Stimulated activated CD4-positive, alpha-beta T cell treated with anti-CD3 and anti-CD28 coated beads, TNF-alpha, amount 100 ng/mL, for 4 hours (primary cell): ENCODE measurements around the gene DMXL2.
A peak's percentile ranks its signal among the peaks of the same experiment; 100 is the strongest.
"Not testable (repeated sequence)": the region's sequence is repeated elsewhere in the genome, so short reads cannot be mapped to it uniquely, and the experiment has no call there.

Experiments
- DNase-seq, 3 experiments: peaks; one replicate each; pipeline ENCODE4 v3.0.0-alpha.2; 2020; ENCODE audit warnings: low read depth in 3 of 3

Gene DMXL2

GRCh38 chr15:51622604-51623370 lies at the start of gene DMXL2:
DMXL2 (minus strand) TSS chr15:51622771; CDS start chr15:51622545, 226 bp downstream.
- DNase-seq = peak; percentile 26 to 54 (median 40)

GRCh38 chr15:51672155-51672687 lies 49.6 kb upstream of the DMXL2 start:
- DNase-seq = no peak

- no peak for DNase-seq
Measured at GRCh38 chr15:51669381-51669780, 46.8 kb upstream of the DMXL2 start.

GRCh38 chr15:51668446-51668845 lies 45.9 kb upstream of the DMXL2 start:
- DNase-seq = no peak

GRCh38 chr15:51667478-51667877 lies 44.9 kb upstream of the DMXL2 start:
- DNase-seq = no peak

- DNase-seq = no peak
Measured at GRCh38 chr15:51661072-51661471, 38.5 kb upstream of the DMXL2 start.

- no peak for DNase-seq
Measured at GRCh38 chr15:51658664-51659063, 36.1 kb upstream of the DMXL2 start.

- DNase-seq = not testable (repeated sequence)
Measured at GRCh38 chr15:51655401-51656057, 33.0 kb upstream of the DMXL2 start.

GRCh38 chr15:51652084-51652668 lies 29.6 kb upstream of the DMXL2 start:
- DNase-seq = no peak

GRCh38 chr15:51649659-51650521 lies 27.3 kb upstream of the DMXL2 start:
- DNase-seq = peak in 1 of 3 experiments; percentile 29

GRCh38 chr15:51648643-51649042 lies 26.1 kb upstream of the DMXL2 start:
- not testable (repeated sequence) for DNase-seq

- DNase-seq = not testable (repeated sequence)
Measured at GRCh38 chr15:51648101-51648500, 25.5 kb upstream of the DMXL2 start.

GRCh38 chr15:51647128-51647562 lies 24.6 kb upstream of the DMXL2 start:
- DNase-seq = no peak

- no peak for DNase-seq
Measured at GRCh38 chr15:51642696-51643095, 20.1 kb upstream of the DMXL2 start.

GRCh38 chr15:51641490-51642130 lies 19.0 kb upstream of the DMXL2 start:
- DNase-seq = no peak

GRCh38 chr15:51634591-51635198 lies 12.1 kb upstream of the DMXL2 start:
- DNase-seq = no peak

- DNase-seq = no peak
Measured at GRCh38 chr15:51629612-51630011, 7.0 kb upstream of the DMXL2 start.

GRCh38 chr15:51625236-51625635 lies 2.7 kb upstream of the DMXL2 start:
- DNase-seq = no peak

GRCh38 chr15:51624022-51624421 lies 1.5 kb upstream of the DMXL2 start:
- DNase-seq = no peak

- no peak for DNase-seq
Measured at GRCh38 chr15:51623386-51623938, 891 bp upstream of the DMXL2 start.
